ENCODE data around the gene ZSWIM6.

DNA sequence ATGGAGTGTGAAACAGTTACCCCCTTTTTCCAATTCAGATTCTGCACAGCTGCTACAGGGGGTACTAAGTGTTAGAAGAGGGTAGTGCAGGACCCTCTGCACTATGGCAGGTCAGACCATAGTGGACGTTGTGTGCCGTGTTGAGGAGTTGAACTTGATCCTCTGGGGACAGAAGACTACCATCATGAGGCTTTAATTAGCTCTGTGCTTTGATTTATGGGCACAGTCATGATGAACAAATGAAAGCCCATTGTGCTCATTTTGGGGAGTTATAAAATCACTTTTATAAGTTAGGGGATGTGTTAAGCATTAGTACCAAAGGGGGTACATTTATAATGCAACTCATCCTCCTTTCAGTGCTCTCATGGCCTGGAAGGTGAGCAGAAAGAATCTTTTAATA, 62.7 kb downstream of the ZSWIM6 start:
- TF ChIP-seq, protein P1, sequence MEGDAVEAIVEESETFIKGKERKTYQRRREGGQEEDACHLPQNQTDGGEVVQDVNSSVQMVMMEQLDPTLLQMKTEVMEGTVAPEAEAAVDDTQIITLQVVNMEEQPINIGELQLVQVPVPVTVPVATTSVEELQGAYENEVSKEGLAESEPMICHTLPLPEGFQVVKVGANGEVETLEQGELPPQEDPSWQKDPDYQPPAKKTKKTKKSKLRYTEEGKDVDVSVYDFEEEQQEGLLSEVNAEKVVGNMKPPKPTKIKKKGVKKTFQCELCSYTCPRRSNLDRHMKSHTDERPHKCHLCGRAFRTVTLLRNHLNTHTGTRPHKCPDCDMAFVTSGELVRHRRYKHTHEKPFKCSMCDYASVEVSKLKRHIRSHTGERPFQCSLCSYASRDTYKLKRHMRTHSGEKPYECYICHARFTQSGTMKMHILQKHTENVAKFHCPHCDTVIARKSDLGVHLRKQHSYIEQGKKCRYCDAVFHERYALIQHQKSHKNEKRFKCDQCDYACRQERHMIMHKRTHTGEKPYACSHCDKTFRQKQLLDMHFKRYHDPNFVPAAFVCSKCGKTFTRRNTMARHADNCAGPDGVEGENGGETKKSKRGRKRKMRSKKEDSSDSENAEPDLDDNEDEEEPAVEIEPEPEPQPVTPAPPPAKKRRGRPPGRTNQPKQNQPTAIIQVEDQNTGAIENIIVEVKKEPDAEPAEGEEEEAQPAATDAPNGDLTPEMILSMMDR (IDR thresholded peaks at IDR 0.05; ENCODE audit: low read length): no peak
- TF ChIP-seq EZH2 (IDR thresholded peaks at IDR 0.05; ENCODE audit: borderline replicate concordance, low read length): no peak
